SK-N-SH (cell line): ENCODE measurements around the gene TMEM50B. TPM values are rescaled to one million over a fixed set of nuclear protein-coding genes. Genes with fewer than 3 reads are reported as not detected.

ENCODE experiments used
- CTCF ChIA-PET: fragments of 300-600, 350-600 bp; formaldehyde crosslinking; extraction: SDS; loops from one replicate; lab custom pipeline; 2021; lab: Yijun Ruan, JAX
- POLR2A ChIA-PET: fragments of 350-600 bp; sonication (Branson Sonifier 250); formaldehyde crosslinking; extraction: SDS; loops from one replicate; lab custom pipeline; 2020; ENCODE audit warnings: antibody characterized with exemption, inconsistent platforms; lab: Yijun Ruan, JAX
- DNase-seq: peaks from one replicate; pipeline ENCODE4 v3.0.0; 2012
- H2AFZ ChIP-seq: fragments of 200-600 bp; sonication (generic); 2 replicates; pipeline ENCODE4 v1.8.1; 2016; ENCODE audit warnings: antibody characterized with exemption, mild to moderate bottlenecking, low read depth
- H3F3A ChIP-seq: fragments of 200-600 bp; sonication (generic); replicated peaks from 2 replicates; pipeline ENCODE3; 2016; ENCODE audit warnings: antibody characterized with exemption, mild to moderate bottlenecking; ENCODE audit not compliant: insufficient read depth
- H3K27ac ChIP-seq, 2 experiments: fragments of 200-500 bp in 1 of 2; fragments of 200-600 bp in 1 of 2; sonication (Bioruptor generic) in 1 of 2; sonication (generic), shearing (Covaris generic) in 1 of 2; 2 replicates each; pipeline versions ENCODE4 v1.5.1 to v1.6.1; 2014 to 2016; ENCODE audit warnings: low read depth in 2 of 2, inconsistent platforms in 1 of 2, low read length in 1 of 2, mild to moderate bottlenecking in 1 of 2, mixed read lengths in 1 of 2
- H3K27me3 ChIP-seq: fragments of 200-600 bp; sonication (generic), shearing (Covaris generic); 2 replicates; pipeline ENCODE4 v1.6.1; 2016; ENCODE audit warnings: mixed run types; ENCODE audit not compliant: insufficient read depth
- H3K36me3 ChIP-seq, 2 experiments: fragments of 200-500 bp in 1 of 2; fragments of 200-600 bp in 1 of 2; sonication (Bioruptor generic) in 1 of 2; sonication (generic) in 1 of 2; replicated peaks in 1 of 2; 2 replicates each; pipeline versions ENCODE3 to v1.5.1; 2014 to 2016; ENCODE audit warnings: low read length in 1 of 2, mild to moderate bottlenecking in 1 of 2; ENCODE audit not compliant: insufficient read depth in 2 of 2, control insufficient read depth in 1 of 2
- H3K4me1 ChIP-seq, 2 experiments: fragments of 200-500 bp in 1 of 2; fragments of 200-600 bp in 1 of 2; sonication (Bioruptor generic) in 1 of 2; sonication (generic), shearing (Covaris generic) in 1 of 2; 2 replicates each; pipeline versions ENCODE4 v1.5.1 to v1.6.1; 2014 to 2016; ENCODE audit warnings: low read depth in 1 of 2, low read length in 1 of 2, mixed run types in 1 of 2; ENCODE audit not compliant: insufficient read depth in 2 of 2, control insufficient read depth in 1 of 2
- H3K4me2 ChIP-seq: fragments of 200-600 bp; sonication (generic), shearing (Covaris generic); 2 replicates; pipeline ENCODE4 v1.6.1; 2017; ENCODE audit warnings: mixed run types
- H3K4me3 ChIP-seq, 2 experiments: fragments of 200-500 bp in 1 of 2; fragments of 200-600 bp in 1 of 2; sonication (Bioruptor generic) in 1 of 2; sonication (generic), shearing (Covaris generic) in 1 of 2; 2 replicates each; pipeline versions ENCODE4 v1.5.1 to v1.8.1; 2014 to 2016; ENCODE audit warnings: low read depth in 2 of 2, inconsistent platforms in 1 of 2, low read length in 1 of 2, mild to moderate bottlenecking in 1 of 2, mixed read lengths in 1 of 2, moderate library complexity in 1 of 2
- H3K79me2 ChIP-seq: fragments of 200-600 bp; sonication (generic); 2 replicates; pipeline ENCODE4 v1.8.1; 2017; ENCODE audit warnings: mild to moderate bottlenecking; ENCODE audit not compliant: insufficient read depth
- H3K9ac ChIP-seq: fragments of 200-600 bp; sonication (generic); 2 replicates; pipeline ENCODE4 v1.6.1; 2017; ENCODE audit warnings: mixed run types
- H3K9me2 ChIP-seq: fragments of 200-600 bp; sonication (generic); 2 replicates; pipeline ENCODE4 v1.6.1; 2017; ENCODE audit warnings: mixed run types
- H3K9me3 ChIP-seq: fragments of 200-600 bp; sonication (generic); 2 replicates; pipeline ENCODE4 v1.6.1; 2017; ENCODE audit warnings: mixed run types, mild to moderate bottlenecking, moderate library complexity
- H4K20me1 ChIP-seq: fragments of 200-600 bp; sonication (generic); 2 replicates; pipeline ENCODE4 v1.6.1; 2017; ENCODE audit warnings: mild to moderate bottlenecking, mixed run types; ENCODE audit not compliant: insufficient read depth
- CTCF ChIP-seq: fragments of 200-600 bp; sonication (generic); IDR thresholded peaks from 2 replicates; pipeline ENCODE4 v1.6.1; 2017; ENCODE audit warnings: antibody characterized with exemption, mild to moderate bottlenecking, moderate library complexity
- EZH2phosphoT487 ChIP-seq: fragments of 200-600 bp; sonication (generic); IDR thresholded peaks from 2 replicates; pipeline ENCODE4 v1.6.1; 2017; ENCODE audit warnings: low read depth, mixed run types, mild to moderate bottlenecking, antibody characterized with exemption, moderate library complexity, borderline replicate concordance
- FOSL2 ChIP-seq: IDR thresholded peaks from 2 replicates; pipeline ENCODE4 v1.4.0; 2012; ENCODE audit warnings: low read depth, mild to moderate bottlenecking, moderate library complexity, borderline replicate concordance
- GATA2 ChIP-seq: sonication (generic); formaldehyde crosslinking; IDR thresholded peaks from 2 replicates; pipeline ENCODE4 v1.5.0; 2020; ENCODE audit warnings: mild to moderate bottlenecking, missing genetic modification reagents
- IRF3 ChIP-seq: fragments of 150-350 bp; IDR thresholded peaks from 2 replicates; pipeline ENCODE4 v1.6.1; 2016; ENCODE audit warnings: mild to moderate bottlenecking, low read depth, low read length
- JUND ChIP-seq: IDR thresholded peaks from 2 replicates; pipeline ENCODE4 v1.4.0; 2012
- MAX ChIP-seq: IDR thresholded peaks from 2 replicates; pipeline ENCODE4 v1.4.0; 2012; ENCODE audit warnings: low read depth
- MEF2A ChIP-seq: IDR thresholded peaks from 2 replicates; pipeline ENCODE4 v1.4.0; 2012; ENCODE audit warnings: low read depth, borderline replicate concordance
- NRF1 ChIP-seq: IDR thresholded peaks from 2 replicates; pipeline ENCODE4 v1.6.1; 2012; ENCODE audit warnings: low read depth, mild to moderate bottlenecking, low read length
- REST ChIP-seq: IDR thresholded peaks from 2 replicates; pipeline ENCODE4 v1.6.1; 2012; ENCODE audit warnings: mild to moderate bottlenecking, low read depth, low read length, moderate library complexity
- RFX5 ChIP-seq: IDR thresholded peaks from 2 replicates; pipeline ENCODE4 v1.6.1; 2012; ENCODE audit warnings: mild to moderate bottlenecking, improper control_type of control experiment, low read length
- SIN3A ChIP-seq: IDR thresholded peaks from 2 replicates; pipeline ENCODE4 v1.6.1; 2012; ENCODE audit warnings: low read depth, mild to moderate bottlenecking, low read length, moderate library complexity, borderline replicate concordance
- TAF1 ChIP-seq: IDR thresholded peaks from 2 replicates; pipeline ENCODE4 v1.6.1; 2012; ENCODE audit warnings: low read depth, mild to moderate bottlenecking, low read length, moderate library complexity, borderline replicate concordance
- TEAD4 ChIP-seq: IDR thresholded peaks from 2 replicates; pipeline ENCODE4 v1.4.0; 2012; ENCODE audit warnings: mild to moderate bottlenecking, borderline replicate concordance; ENCODE audit not compliant: insufficient read depth
- USF2 ChIP-seq: fragments of 150-350 bp; IDR thresholded peaks from 2 replicates; pipeline ENCODE4 v1.6.1; 2017; ENCODE audit warnings: antibody characterized with exemption, low read length, low read depth, borderline replicate concordance
- ZBTB33 ChIP-seq: IDR thresholded peaks from 2 replicates; pipeline ENCODE4 v1.4.0; 2012; ENCODE audit warnings: low read depth, borderline replicate concordance
- WGBS: methylation state at CpG from one replicate; pipeline ENCODE4 v1.1.6; 2017; ENCODE audit warnings: low lambda C conversion rate; 5-methylcytosine and 5-hydroxymethylcytosine counted together
- polyA plus RNA-seq, 3 experiments: library from polyadenylated mRNA; depleted of rRNA; stranded (reverse); fragments of >200 nt; gene quantifications; 2 replicates each; pipeline ENCODE4 v1.2.3, GENCODE V29; 2012

TMEM50B gene
- polyA plus RNA-seq, 1 of the 3 experiments (the other 2 are of a cell fraction): 27.3 TPM

- peaks cover 69 to 77% of the 10 kb centered on the region in 2 experiments for H3K36me3 ChIP-seq
- no peak overlapping the region for H2AFZ ChIP-seq
- no peaks in the 10 kb centered on the region for H3K79me2 ChIP-seq
- no peak overlapping the region for H3K27ac ChIP-seq
- H3K9me2 ChIP-seq: no peaks in the 10 kb centered on the region
- WGBS: 97% methylated on average over 2 of the region's 2 CpGs
- H3K4me3 ChIP-seq: no peak overlapping the region
- DNase-seq: no peak
- H4K20me1 ChIP-seq: no peaks in the 10 kb centered on the region
- CTCF ChIA-PET: no interaction called here
- H3K4me2 ChIP-seq: no peak overlapping the region
- H3K27me3 ChIP-seq: no peaks in the 10 kb centered on the region
- no peaks in the 10 kb centered on the region for H3K9me3 ChIP-seq
- POLR2A ChIA-PET: interaction anchor here (0.6 kb wide), 1 partner anchor 13 kb away, joined by 5 read pairs; no protein-coding TSS in a partner anchor
- TF ChIP-seq TAF1: no peak
- no peak for TF ChIP-seq SIN3A
- TF ChIP-seq, all 33 proteins: peak for 0
- Histone ChIP-seq H3F3A (no peaks in the 10 kb centered on the region), H3K9ac (no peak overlapping the region), H3K4me1 (no peaks in the 10 kb centered on the region)
Observed at GRCh38 chr21:33514229-33514628, 34.5 kb upstream of the TMEM50B start.

- TF ChIP-seq USF2 (no peak), MAX (no peak), FOSL2 (no peak), IRF3 (no peak), TEAD4 (no peak), REST (no peak), CTCF (no peak), NRF1 (no peak), TAF1 (no peak), RFX5 (no peak), GATA2 (CRISPR knock-in tag) (no peak), ZBTB33 (no peak), MEF2A (no peak), EZH2phosphoT487 (no peak), JUND (no peak)
- Histone ChIP-seq H3K4me2 (no peak overlapping the region), H3K27ac (no peak overlapping the region), H3K9ac (no peak overlapping the region), H4K20me1 (no peaks in the 10 kb centered on the region), H3K9me2 (no peaks in the 10 kb centered on the region), H3K36me3 (peaks cover 67 to 79% of the 10 kb centered on the region in 2 experiments), H2AFZ (no peak overlapping the region), H3K4me1 (no peaks in the 10 kb centered on the region), H3K4me3 (no peak overlapping the region), H3K79me2 (no peaks in the 10 kb centered on the region), H3K27me3 (no peaks in the 10 kb centered on the region), H3F3A (no peaks in the 10 kb centered on the region), H3K9me3 (no peaks in the 10 kb centered on the region)
- 94% methylated on average over 3 of the region's 3 CpGs for WGBS
- DNase-seq: no peak
- CTCF ChIA-PET: no interaction called here
- POLR2A ChIA-PET: no interaction called here
Observed at GRCh38 chr21:33512481-33512880, 32.7 kb upstream of the TMEM50B start.
